Measurements from ENCODE around the gene RGPD5. TPM values are rescaled to one million over a fixed set of nuclear protein-coding genes. Genes with fewer than 3 reads are reported as not detected.
"Not testable (repeated sequence)": the region's sequence is repeated elsewhere in the genome, so short reads cannot be mapped to it uniquely, and the experiment has no call there.

The RGPD5 gene
- total RNA-seq, 1 donor from 2014 or later, result 84.4 TPM

GRCh38 chr2:109898462-109899336 lies 104.6 kb downstream of the RGPD5 start, which contains the start of gene LIMS3:
Gene LIMS3, plus strand, starts transcription at chr2:109898688. Its CDS starts 41 bp downstream, at chr2:109898729.
- H3K27me3 ChIP-seq (ENCODE audit: low read depth); H3K4me1 ChIP-seq; DNase-seq; intact Hi-C loops (cut with DNase I); H3K4me3 ChIP-seq; H3K36me3 ChIP-seq; H3K9me3 ChIP-seq; H3K27ac ChIP-seq: not testable (repeated sequence)
- peak; percentile 47 to 58 for ATAC-seq

GRCh38 chr2:109905796-109906195 lies 111.7 kb downstream of the RGPD5 start:
- H3K9me3 ChIP-seq; intact Hi-C loops (cut with DNase I); H3K27me3 ChIP-seq (ENCODE audit: low read depth); DNase-seq; H3K27ac ChIP-seq; H3K4me3 ChIP-seq; H3K36me3 ChIP-seq; H3K4me1 ChIP-seq: not testable (repeated sequence)
- ATAC-seq, result peak in 1 of 2 donors; percentile 10

Other genes starting within 250 kb of the RGPD5 start
- 86.9 TPM for gene SEPTIN10, start 180.3 kb upstream of the RGPD5 start, total RNA-seq
- gene SOWAHC, start 179.9 kb upstream of the RGPD5 start, total RNA-seq, result 20.8 TPM
- 2.4 TPM for gene LIMS3, start 104.4 kb downstream of the RGPD5 start, total RNA-seq

Measured in lower lobe of right lung (tissue), 2 donors.